BJ (cell line): ENCODE measurements around the gene SLAMF8. TPM values are rescaled to one million over a fixed set of nuclear protein-coding genes. Genes with fewer than 3 reads are reported as not detected.

Experiments
- CTCF ChIA-PET: fragments of 350-600 bp; formaldehyde crosslinking; extraction: SDS; loops from one replicate; lab custom pipeline; 2021; ENCODE audit warnings: antibody characterized with exemption, inconsistent platforms; lab: Yijun Ruan, JAX
- POLR2A ChIA-PET: fragments of 300-600 bp; sonication (Branson Sonifier 250); formaldehyde crosslinking; extraction: SDS; loops from one replicate; lab custom pipeline; 2021; ENCODE audit warnings: antibody characterized with exemption; lab: Charles Lee
- DNase-seq: peaks from one replicate; pipeline ENCODE4 v3.0.0-alpha.2; 2011; ENCODE audit warnings: low read depth
- H3K27me3 ChIP-seq: 2 replicates; pipeline ENCODE4 v1.6.0; 2011; ENCODE audit warnings: low read length; ENCODE audit not compliant: control insufficient read depth, insufficient read depth
- H3K36me3 ChIP-seq: 2 replicates; pipeline ENCODE4 v1.5.1; 2011; ENCODE audit warnings: low read length; ENCODE audit not compliant: control insufficient read depth, insufficient read depth
- H3K4me3 ChIP-seq: 2 replicates; pipeline ENCODE4 v1.5.1; 2011; ENCODE audit warnings: low read depth, mild to moderate bottlenecking, control low read depth, low read length
- polyA plus RNA-seq: library from polyadenylated mRNA; depleted of rRNA; stranded (reverse); fragments of >200 nt; gene quantifications from 2 replicates; pipeline ENCODE4 v1.2.3, GENCODE V29; 2011
- TF ChIP-seq, protein P1 (sequence below): IDR thresholded peaks from 2 replicates; pipeline ENCODE4 v1.5.1; 2011; ENCODE audit warnings: low read depth, mild to moderate bottlenecking, control low read depth, inconsistent platforms, low read length, moderate library complexity; ENCODE audit not compliant: insufficient read depth

The SLAMF8 gene
- polyA plus RNA-seq, 1 experiment = 0.06 TPM

DNA sequence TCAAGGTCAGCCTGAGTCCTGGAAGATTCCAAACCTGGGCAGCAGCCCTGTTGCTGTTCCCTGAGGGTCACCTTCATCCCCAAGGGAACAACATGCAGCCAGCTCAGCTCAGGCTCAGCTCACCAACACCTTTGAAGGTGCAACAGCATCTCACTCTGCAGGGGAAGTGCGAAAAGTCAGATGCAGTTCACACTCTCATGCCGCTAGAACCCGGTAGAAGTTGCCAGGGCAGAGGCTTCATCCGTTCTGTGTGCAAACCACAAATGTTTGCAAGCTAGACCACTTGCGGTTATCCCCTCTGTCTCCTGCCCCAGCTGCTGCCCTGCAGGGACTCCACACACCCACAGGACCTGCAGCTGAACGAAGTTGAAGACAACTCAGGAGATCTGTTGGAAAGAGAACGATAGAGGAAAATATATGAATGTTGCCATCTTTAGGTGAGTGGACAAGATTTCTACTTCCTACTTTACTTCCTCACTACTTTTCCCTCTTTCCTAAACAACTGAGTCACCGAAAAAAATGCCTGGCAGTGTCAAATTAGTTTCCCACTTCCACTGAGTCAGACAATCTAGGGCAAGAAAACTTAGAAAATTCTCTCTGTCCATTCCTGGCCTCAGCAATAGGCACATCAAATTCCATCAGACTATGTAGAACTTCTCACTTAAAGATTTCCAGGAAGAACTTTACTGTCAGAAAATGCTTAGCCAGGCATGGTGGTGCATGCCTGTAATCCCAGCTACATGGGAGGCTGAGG lies 26.3 kb upstream of the SLAMF8 start:
- DNase-seq = no peak
- Histone ChIP-seq H3K4me3 (no peak overlapping the region), H3K27me3 (peaks cover 8% of the 10 kb centered on the region), H3K36me3 (no peaks in the 10 kb centered on the region)
- ChIA-PET CTCF (interaction anchor here (1.6 to 18.1 kb wide), 9 partner anchors 11 to 207 kb away, joined by 4 to 590 read pairs (median 13); partner anchors contain the start of gene DUSP23), POLR2A (no interaction called here)
- TF ChIP-seq, protein P1, sequence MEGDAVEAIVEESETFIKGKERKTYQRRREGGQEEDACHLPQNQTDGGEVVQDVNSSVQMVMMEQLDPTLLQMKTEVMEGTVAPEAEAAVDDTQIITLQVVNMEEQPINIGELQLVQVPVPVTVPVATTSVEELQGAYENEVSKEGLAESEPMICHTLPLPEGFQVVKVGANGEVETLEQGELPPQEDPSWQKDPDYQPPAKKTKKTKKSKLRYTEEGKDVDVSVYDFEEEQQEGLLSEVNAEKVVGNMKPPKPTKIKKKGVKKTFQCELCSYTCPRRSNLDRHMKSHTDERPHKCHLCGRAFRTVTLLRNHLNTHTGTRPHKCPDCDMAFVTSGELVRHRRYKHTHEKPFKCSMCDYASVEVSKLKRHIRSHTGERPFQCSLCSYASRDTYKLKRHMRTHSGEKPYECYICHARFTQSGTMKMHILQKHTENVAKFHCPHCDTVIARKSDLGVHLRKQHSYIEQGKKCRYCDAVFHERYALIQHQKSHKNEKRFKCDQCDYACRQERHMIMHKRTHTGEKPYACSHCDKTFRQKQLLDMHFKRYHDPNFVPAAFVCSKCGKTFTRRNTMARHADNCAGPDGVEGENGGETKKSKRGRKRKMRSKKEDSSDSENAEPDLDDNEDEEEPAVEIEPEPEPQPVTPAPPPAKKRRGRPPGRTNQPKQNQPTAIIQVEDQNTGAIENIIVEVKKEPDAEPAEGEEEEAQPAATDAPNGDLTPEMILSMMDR = no peak

DNA sequence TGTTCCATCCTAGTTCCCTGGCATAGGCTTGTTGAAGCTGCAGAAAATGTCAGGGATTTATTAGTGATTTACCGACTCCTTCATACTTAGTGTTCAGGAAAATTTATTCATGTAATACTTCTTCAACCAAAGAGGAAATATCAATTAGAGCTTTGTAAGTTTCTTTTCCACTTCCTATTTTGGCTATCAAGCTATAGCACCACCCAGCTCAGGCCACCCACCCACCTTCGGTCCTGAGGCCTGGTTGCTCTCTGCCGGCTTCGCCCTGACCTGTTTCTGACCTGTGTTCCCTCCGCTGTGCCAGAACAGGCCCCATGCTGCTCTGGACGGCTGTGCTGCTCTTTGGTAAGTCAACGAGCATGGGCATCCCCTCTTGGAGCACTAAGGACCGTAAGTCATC lies 24.6 kb upstream of the SLAMF8 start, which contains the start of gene FCRL6:
Gene FCRL6 (plus strand): TSS at position 250 of the 400 bp plus-strand sequence. CDS start 65 bp downstream, at position 315.
- no peaks in the 10 kb centered on the region; the same call in 1 of the 2 replicates for H3K27me3 ChIP-seq
- DNase-seq = no peak
- TF ChIP-seq, protein P1 = no peak
- H3K36me3 ChIP-seq = no peaks in the 10 kb centered on the region
- ChIA-PET CTCF (interaction anchor here (1.0 to 18.1 kb wide), 4 partner anchors 9 to 588 kb away, joined by 3 to 590 read pairs (median 4); no protein-coding TSS in a partner anchor), POLR2A (no interaction called here)
- H3K4me3 ChIP-seq = no peak within 1 kb of the TSS

DNA sequence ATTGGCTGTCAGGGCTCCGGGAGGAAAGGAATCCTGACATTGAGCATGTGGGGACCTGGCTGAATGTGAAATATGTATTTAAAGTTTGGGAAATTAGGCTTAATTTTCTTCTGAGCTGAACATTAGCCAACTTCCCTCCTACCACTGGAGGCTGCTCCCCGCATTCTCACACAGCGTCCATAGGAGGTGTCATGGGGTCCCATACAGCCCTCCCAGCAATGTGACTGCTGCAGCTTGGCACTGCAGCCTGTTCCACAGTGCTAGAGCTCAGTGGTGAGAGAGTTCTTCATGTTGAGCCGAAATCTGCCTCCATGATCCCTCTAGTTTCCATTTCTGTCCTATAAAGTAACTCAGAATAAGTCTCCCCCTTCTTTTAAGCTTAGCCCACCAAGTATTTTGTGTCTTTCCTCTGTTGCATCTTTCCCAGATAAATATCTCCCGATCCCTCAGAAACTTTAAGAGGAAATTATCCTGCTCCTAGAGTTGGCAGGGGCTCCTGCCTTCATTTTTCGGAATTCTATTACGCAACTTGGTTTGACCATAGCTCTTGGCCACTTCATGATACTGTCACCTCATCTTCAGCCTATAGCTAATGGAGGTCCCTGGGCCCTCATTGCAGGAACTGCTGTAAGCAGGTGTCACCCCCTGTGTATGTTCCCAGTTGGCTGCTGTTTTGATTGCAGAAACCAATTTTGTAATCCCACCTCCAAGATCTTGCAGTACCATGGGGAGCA lies 22.6 kb upstream of the SLAMF8 start:
- ChIA-PET CTCF (interaction anchor here (1.0 to 18.1 kb wide), 6 partner anchors 16 to 590 kb away, joined by 3 to 590 read pairs (median 4); partner anchors contain the start of gene DUSP23), POLR2A (no interaction called here)
- no peaks in the 10 kb centered on the region for H3K36me3 ChIP-seq
- TF ChIP-seq, protein P1 = no peak
- H3K4me3 ChIP-seq = no peak overlapping the region
- DNase-seq = no peak
- H3K27me3 ChIP-seq = no peaks in the 10 kb centered on the region; the same call in 1 of the 2 replicates

DNA sequence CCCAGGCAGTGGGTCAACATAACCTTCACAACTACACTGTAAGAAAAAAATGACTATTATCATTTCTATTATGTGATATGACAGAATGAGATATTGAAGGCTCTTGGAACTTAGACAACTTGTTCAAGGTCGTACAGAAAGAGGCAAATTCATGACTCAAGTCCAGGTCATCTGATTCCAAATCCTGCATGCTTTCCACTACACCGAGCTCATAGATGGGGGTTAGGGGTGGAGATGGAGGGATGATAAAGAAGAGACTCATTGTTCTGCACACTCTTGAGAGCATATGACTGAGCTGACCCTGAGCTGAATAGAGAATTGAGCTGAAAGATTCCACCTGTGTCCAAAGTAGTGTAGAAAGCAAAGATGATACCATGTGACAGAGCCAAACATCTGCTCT lies 21.7 kb upstream of the SLAMF8 start:
- POLR2A ChIA-PET = no interaction called here
- TF ChIP-seq, protein P1 = no peak
- DNase-seq = no peak

DNA sequence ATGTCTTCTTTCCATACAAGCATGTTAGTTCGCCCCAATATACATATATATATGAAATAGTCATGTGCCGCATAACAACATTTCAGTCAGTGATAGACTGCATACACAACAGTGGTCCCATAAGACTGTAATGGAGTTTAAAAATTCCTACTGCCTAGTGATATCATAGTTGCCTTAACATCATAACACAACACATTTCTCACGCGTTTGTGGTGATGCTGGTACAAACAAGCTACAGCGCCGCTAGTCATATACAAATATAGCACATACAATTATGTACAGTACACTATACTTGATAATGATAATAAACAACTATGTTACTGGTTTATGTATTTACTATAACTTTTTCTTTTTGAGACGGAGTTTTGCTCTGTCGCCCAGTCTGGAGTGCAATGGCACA lies 10.7 kb upstream of the SLAMF8 start:
- no peak for DNase-seq
- no peaks in the 10 kb centered on the region for H3K36me3 ChIP-seq
- no peak overlapping the region for H3K4me3 ChIP-seq
- peaks cover 8% of the 10 kb centered on the region for H3K27me3 ChIP-seq
- ChIA-PET POLR2A (no interaction called here), CTCF (interaction anchor here (2.6 kb wide), 1 partner anchor 17 kb away, joined by 16 read pairs; no protein-coding TSS in a partner anchor)
- TF ChIP-seq, protein P1 = no peak

More for the DNA sequence above, 21.7 kb upstream of the SLAMF8 start:
- no peak overlapping the region for H3K4me3 ChIP-seq
- CTCF ChIA-PET = interaction anchor here (1.0 to 18.1 kb wide), 4 partner anchors 21 to 203 kb away, joined by 3 to 590 read pairs (median 8); partner anchors contain the start of gene DUSP23
- no peaks in the 10 kb centered on the region; the same call in 1 of the 2 replicates for H3K27me3 ChIP-seq
- H3K36me3 ChIP-seq = no peaks in the 10 kb centered on the region
